Hepatocyte (in vitro differentiated cells): ENCODE data around the gene FIGNL2. TPM values are rescaled to one million over a fixed set of nuclear protein-coding genes. Genes with fewer than 3 reads are reported as not detected.
A peak's percentile ranks its signal among the peaks of the same experiment; 100 is the strongest.

Source experiments
- DNase-seq: peaks from one replicate; pipeline ENCODE4 v3.0.0-alpha.2; 2016; ENCODE audit warnings: low spot score
- H2AFZ ChIP-seq: fragments of 200-600 bp; sonication (generic); 2 replicates; pipeline ENCODE4 v1.6.0; 2016; ENCODE audit warnings: antibody characterized with exemption, mild to moderate bottlenecking
- H3K27ac ChIP-seq: fragments of 200-600 bp; sonication (generic); 2 replicates; pipeline ENCODE4 v1.5.1; 2016; ENCODE audit warnings: mild to moderate bottlenecking
- H3K27me3 ChIP-seq: fragments of 200-600 bp; sonication (generic); 2 replicates; pipeline ENCODE4 v1.6.1; 2016
- H3K36me3 ChIP-seq: fragments of 200-600 bp; sonication (generic); replicated peaks from 2 replicates; pipeline ENCODE4 v1.5.1; 2016; ENCODE audit warnings: low read depth; ENCODE audit not compliant: insufficient read depth
- H3K4me1 ChIP-seq: fragments of 200-600 bp; sonication (generic); 2 replicates; pipeline ENCODE4 v1.5.1; 2016; ENCODE audit warnings: mild to moderate bottlenecking, moderate library complexity; ENCODE audit not compliant: insufficient read depth
- H3K4me2 ChIP-seq: fragments of 200-600 bp; sonication (generic); 2 replicates; pipeline ENCODE4 v1.6.0; 2016
- H3K4me3 ChIP-seq: fragments of 200-600 bp; sonication (generic); 2 replicates; pipeline ENCODE4 v1.5.1; 2016; ENCODE audit warnings: mild to moderate bottlenecking
- H3K79me2 ChIP-seq: fragments of 200-600 bp; sonication (generic); 2 replicates; pipeline ENCODE4 v1.6.0; 2017; ENCODE audit warnings: mild to moderate bottlenecking
- H3K9me2 ChIP-seq: fragments of 200-600 bp; sonication (generic); replicated peaks from 2 replicates; pipeline ENCODE4 v1.6.0; 2017; ENCODE audit warnings: mild to moderate bottlenecking; ENCODE audit not compliant: insufficient read depth
- H3K9me3 ChIP-seq: fragments of 200-600 bp; sonication (generic); 2 replicates; pipeline ENCODE4 v1.5.1; 2016; ENCODE audit warnings: low read depth, mild to moderate bottlenecking
- H4K20me1 ChIP-seq: fragments of 200-600 bp; sonication (generic); 2 replicates; pipeline ENCODE4 v1.6.0; 2016; ENCODE audit warnings: mild to moderate bottlenecking; ENCODE audit not compliant: insufficient read depth, poor library complexity, severe bottlenecking
- EZH2 ChIP-seq: fragments of 200-600 bp; sonication (generic); IDR thresholded peaks from 2 replicates; pipeline ENCODE4 v1.6.1; 2016; ENCODE audit warnings: antibody characterized with exemption, mild to moderate bottlenecking, borderline replicate concordance
- EZH2phosphoT487 ChIP-seq: fragments of 200-600 bp; sonication (generic); IDR thresholded peaks from one replicate; pipeline ENCODE4 v1.6.1; 2018; ENCODE audit warnings: antibody characterized with exemption, mild to moderate bottlenecking, low read depth, moderate library complexity; ENCODE audit not compliant: unreplicated experiment, severe bottlenecking
- WGBS: methylation state at CpG from one replicate; pipeline ENCODE4 v1.1.6; 2016; ENCODE audit warnings: low lambda C conversion rate; ENCODE audit errors: missing lambda C conversion rate; 5-methylcytosine and 5-hydroxymethylcytosine counted together
- polyA plus RNA-seq: library from polyadenylated mRNA; unstranded; fragments of >200 nt; fragmentation: Nextera tagmentation; extraction: Ambion mirVana; gene quantifications from 2 replicates; pipeline ENCODE4 v1.2.1, GENCODE V29; 2016
- total RNA-seq: library from RNA; depleted of rRNA; stranded (reverse); fragments of >200 nt; gene quantifications from 2 replicates; pipeline ENCODE4 v1.2.3, GENCODE V29; 2014
- TF ChIP-seq, protein P1 (sequence below): fragments of 200-600 bp; sonication (generic); IDR thresholded peaks from 2 replicates; pipeline ENCODE4 v1.5.1; 2016; ENCODE audit warnings: antibody characterized with exemption, mild to moderate bottlenecking; ENCODE audit not compliant: poor library complexity

Gene FIGNL2
- total and polyA plus RNA-seq, 2 experiments from 2014 or later, result 1.1 to 3.2 TPM

DNA sequence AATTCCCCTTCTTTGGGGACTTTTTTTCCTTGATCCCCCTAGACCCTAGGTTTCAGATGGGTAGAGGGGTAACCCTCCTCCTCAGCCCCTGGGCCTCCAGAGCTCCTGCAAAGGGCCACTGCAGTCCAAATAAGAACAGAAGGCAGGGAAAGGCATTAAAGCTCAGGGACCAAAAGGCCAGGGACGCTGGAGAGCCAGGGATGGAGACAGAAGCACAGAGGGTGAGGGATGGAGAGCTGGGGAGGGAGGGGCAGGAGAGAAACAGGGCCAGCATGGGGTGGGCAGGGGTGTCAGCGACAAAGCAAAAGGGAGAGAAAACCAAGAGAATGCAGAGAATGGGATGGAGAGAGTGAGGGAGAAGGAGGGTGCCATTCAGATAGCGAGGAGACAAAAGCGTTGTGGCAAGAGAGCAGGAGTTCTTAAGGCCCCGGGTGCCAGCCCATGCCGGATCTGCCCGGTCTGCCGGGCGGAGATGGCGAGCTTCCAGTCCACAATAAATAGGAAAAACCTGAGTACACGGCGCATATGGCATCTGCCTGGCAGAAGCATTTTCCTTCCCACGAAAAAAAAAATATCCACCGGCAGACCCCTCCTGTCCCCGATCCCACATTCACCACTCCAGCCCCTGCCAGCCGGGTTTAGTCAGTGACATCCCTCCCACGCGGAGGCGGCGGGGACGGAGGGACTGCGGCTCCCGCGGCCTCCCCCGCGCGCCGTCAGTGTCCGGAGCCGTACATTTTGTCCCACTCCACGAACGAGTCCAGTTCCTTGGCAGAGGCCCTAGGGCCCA is 28.6 kb downstream of the FIGNL2 start:
- TF ChIP-seq EZH2 (no peak), EZH2phosphoT487 (no peak)
- TF ChIP-seq, protein P1, sequence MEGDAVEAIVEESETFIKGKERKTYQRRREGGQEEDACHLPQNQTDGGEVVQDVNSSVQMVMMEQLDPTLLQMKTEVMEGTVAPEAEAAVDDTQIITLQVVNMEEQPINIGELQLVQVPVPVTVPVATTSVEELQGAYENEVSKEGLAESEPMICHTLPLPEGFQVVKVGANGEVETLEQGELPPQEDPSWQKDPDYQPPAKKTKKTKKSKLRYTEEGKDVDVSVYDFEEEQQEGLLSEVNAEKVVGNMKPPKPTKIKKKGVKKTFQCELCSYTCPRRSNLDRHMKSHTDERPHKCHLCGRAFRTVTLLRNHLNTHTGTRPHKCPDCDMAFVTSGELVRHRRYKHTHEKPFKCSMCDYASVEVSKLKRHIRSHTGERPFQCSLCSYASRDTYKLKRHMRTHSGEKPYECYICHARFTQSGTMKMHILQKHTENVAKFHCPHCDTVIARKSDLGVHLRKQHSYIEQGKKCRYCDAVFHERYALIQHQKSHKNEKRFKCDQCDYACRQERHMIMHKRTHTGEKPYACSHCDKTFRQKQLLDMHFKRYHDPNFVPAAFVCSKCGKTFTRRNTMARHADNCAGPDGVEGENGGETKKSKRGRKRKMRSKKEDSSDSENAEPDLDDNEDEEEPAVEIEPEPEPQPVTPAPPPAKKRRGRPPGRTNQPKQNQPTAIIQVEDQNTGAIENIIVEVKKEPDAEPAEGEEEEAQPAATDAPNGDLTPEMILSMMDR, result no peak
- no peak overlapping the region for H2AFZ ChIP-seq
- H4K20me1 ChIP-seq, result no peaks in the 10 kb centered on the region
- H3K9me2 ChIP-seq, result no peaks in the 10 kb centered on the region
- no peaks in the 10 kb centered on the region for H3K4me1 ChIP-seq
- H3K4me3 ChIP-seq, result no peak overlapping the region
- 87% methylated on average over 28 of the region's 32 CpGs for WGBS
- no peaks in the 10 kb centered on the region for H3K79me2 ChIP-seq
- no peaks in the 10 kb centered on the region for H3K27me3 ChIP-seq
- DNase-seq, result no peak
- H3K36me3 ChIP-seq, result no peaks in the 10 kb centered on the region
- H3K27ac ChIP-seq, result no peak overlapping the region
- H3K9me3 ChIP-seq, result no peaks in the 10 kb centered on the region
- peak overlapping the region; percentile 49 for H3K4me2 ChIP-seq

DNA sequence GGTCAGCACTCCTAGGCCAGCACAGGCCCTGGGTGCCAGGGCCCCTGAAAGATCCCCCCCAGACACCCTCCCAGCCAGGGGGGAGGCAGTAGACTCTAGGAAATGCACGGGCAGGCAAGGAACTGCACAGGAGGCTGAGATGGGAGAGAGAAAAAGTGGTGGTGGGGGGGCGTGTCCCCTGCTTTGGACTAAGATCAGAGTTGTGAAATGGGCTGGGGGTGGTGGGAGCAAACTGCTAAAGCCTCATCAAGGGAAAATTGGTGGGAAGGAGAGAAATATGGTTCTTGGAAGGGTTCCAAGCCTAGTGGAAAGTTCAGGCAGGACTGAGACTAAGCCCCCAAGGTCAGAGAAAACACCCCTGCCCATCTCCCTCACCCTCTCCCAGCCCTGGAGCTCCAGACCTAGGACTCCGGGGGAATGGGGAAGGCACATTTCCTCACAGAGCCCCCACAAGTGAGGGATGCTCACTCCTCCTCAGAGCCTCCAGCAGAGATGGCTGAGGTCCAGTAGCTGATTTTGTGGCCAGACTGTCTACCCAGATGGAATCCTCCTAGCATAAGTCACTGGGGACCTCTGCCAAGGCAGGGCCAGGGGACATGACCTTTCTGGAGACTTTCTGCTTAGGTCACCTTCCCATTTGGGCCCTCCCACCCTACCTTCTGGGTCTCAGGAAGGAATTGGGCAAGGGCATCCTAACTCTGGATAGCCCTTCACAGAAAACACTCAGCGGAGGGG is 29.8 kb downstream of the FIGNL2 start:
- no peak for DNase-seq
- Histone ChIP-seq H3K27ac (no peak overlapping the region), H3K4me1 (no peaks in the 10 kb centered on the region), H3K36me3 (no peaks in the 10 kb centered on the region), H3K79me2 (no peaks in the 10 kb centered on the region), H3K4me3 (no peak overlapping the region), H3K27me3 (no peaks in the 10 kb centered on the region), H2AFZ (no peak overlapping the region), H3K4me2 (no peak overlapping the region), H3K9me2 (no peaks in the 10 kb centered on the region), H4K20me1 (no peaks in the 10 kb centered on the region), H3K9me3 (no peaks in the 10 kb centered on the region)
- 73% methylated on average over 2 of the region's 4 CpGs for WGBS
- no peak for TF ChIP-seq EZH2

- H3K4me2 ChIP-seq, result no peak overlapping the region
- no peaks in the 10 kb centered on the region for H3K9me3 ChIP-seq
- no peaks in the 10 kb centered on the region for H3K9me2 ChIP-seq
- no peaks in the 10 kb centered on the region for H3K27me3 ChIP-seq
- no peaks in the 10 kb centered on the region for H4K20me1 ChIP-seq
- no peak overlapping the region for H2AFZ ChIP-seq
- no peak overlapping the region for H3K4me3 ChIP-seq
- no peaks in the 10 kb centered on the region for H3K79me2 ChIP-seq
- DNase-seq, result no peak
- peak overlapping the region; percentile 64 for H3K27ac ChIP-seq
- no peaks in the 10 kb centered on the region for H3K36me3 ChIP-seq
- WGBS, result 86% methylated on average over 4 of the region's 5 CpGs
- H3K4me1 ChIP-seq, result no peaks in the 10 kb centered on the region
- TF ChIP-seq EZH2phosphoT487, result no peak
- TF ChIP-seq, protein P1, result no peak
- no peak for TF ChIP-seq EZH2
These were observed 30.4 kb downstream of the FIGNL2 start for GRCh38 chr12:51818086-51818485.
